ENCODE data around the gene SEC22A.

The SEC22A gene

DNA sequence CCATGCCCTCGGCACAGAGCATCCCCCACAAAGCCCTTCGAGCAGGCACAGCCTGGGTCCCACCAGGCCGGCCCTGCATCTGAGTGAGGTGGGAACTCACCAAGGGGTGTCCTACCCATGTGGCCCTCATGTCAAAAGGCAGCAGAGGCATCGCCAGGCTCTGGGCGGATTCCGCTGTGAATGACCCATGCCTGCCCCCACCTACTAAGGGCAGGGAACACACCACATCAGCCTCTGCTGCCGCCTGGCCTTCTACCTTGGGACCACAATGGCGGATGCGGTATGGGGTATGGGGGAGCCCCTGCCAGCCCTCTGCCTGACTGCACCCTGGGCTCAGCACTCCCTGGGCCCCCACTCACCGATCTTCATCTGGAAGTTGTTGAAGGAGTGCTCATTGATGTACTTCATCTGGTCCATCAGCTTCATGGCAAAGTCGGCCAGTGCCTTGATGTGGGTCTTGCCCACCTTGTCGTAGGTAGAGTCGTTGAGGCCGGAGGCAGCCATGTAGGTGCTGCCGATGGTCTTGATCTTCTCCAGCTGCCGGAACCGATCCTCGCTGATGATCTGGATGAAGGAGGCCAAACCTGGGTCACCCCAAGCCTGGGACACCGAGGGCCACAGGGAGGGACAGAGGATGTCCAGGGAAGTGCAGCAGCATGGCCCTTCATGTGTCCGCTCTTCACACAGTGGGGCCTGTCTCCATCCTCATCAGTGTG lies 87.8 kb downstream of the SEC22A start:
- DNase-seq (ENCODE audit: low spot score) = no peak

DNA sequence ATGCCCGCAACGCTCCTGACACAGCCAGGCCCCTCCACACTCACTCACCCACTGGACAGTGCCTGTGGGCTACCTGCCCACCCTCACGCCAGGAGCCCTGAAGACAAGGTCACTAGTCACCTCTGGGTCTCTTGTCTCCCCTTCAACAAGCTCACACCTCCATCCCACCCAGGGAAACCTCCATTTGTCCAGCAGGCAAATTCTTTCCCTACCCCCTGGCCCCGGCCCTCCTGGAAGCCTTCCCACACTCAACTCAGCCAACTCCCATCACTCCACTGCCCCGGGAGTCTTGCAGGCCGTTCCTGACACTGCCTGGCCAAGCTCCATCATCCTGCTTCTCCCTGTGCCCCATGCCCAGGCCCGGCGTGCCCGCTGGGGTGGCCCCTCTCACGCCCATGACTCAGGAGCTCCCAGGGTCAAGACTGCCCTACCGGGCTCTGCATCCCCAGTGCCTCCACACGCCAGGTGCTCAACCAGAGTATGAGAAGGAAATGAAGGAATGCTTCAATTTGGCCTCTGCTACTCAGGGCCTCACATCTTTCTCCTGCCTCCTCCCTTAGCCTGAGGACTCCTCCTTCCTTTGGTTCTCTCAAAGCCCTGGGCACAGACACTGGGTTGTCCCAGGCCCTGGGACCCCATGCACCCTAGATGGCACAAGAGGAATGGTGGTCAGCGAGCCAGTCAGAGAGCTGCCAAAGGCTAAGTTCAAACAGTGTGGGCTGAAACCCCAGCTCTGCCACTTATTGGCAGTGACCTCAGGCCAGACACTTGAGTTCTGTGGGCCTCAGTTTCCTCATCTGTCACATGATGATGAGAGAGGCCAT lies 88.6 kb downstream of the SEC22A start:
- no peak for DNase-seq (ENCODE audit: low spot score)

GRCh38 chr3:123290962-123291361 lies 89.2 kb downstream of the SEC22A start:
- no peak for DNase-seq (ENCODE audit: low spot score)

DNA sequence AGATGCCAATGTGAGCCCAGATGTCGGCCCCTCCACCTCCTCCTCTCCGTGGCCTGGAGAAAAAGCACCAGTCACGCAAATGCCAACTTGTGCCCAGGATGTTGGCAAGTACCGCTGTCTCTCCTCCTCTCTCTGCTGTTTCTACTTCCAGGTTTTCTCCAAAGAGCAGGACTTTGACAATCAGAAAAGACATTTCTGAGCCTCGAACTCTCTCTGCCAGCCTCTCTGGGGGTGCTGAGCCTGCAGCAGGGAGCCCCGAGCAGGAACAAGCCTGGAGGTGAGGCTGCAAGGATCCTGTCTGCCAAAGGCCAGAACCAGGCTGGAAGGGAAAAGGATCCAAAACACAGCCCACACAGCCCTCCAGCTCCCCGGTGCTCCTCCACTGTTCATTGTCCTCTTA lies 89.7 kb downstream of the SEC22A start:
- no peak for DNase-seq (ENCODE audit: low spot score)

DNA sequence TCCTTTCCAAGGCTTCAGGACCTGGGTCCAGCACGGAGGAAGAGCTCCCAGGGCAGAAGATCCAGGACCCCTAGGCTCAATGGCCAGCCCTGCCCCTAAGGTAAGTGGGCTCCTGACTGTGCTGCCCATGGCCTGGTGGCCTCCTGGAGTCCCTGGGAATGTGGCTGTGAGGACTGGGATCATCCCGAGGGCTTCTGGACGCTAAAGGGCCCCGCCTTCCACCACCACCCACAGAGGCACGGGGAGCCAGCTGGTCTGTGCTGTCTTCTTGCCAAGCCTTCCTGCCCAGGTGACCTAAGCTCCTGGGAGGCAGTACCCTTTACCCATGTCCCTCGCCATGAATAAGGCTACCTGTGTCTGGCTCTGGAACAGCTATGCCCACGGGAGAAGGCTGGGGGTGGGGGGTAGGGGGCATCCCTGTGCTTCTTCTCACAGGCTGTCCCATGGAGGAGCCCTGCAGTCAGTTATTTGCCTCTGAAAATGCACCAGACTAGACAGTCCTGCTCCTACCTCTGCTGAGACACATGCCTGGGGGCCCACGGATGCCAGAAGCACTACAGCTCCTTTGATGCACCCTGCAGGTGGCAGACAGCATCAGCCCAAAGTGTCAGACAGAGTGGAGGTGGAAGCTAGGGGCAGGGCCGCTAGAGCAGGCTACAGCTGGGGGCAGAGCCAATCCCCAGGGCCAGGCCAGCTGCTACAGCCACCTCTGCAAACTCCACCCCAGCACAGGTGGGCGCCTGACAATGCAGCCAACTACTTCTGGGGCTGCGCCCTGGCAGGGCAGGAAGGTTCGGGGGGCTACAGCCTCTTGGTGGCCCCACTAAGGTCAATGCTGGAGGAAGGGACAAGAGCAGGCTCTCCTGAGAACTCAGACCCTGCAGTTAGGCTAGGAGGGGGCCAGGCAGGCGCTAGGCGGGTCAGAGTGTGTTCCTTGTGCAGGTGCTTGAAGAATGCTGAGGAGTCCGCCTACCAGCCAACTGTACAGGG lies 90.9 kb downstream of the SEC22A start:
- no peak for DNase-seq (ENCODE audit: low spot score)

- no peak for DNase-seq (ENCODE audit: low spot score)
Observed at GRCh38 chr3:123294296-123294938, 92.7 kb downstream of the SEC22A start.

- no peak for DNase-seq (ENCODE audit: low spot score)
Observed at GRCh38 chr3:123295171-123295900, 93.6 kb downstream of the SEC22A start.

GRCh38 chr3:123295901-123296250 lies 94.1 kb downstream of the SEC22A start:
- no peak for DNase-seq (ENCODE audit: low spot score)

DNA sequence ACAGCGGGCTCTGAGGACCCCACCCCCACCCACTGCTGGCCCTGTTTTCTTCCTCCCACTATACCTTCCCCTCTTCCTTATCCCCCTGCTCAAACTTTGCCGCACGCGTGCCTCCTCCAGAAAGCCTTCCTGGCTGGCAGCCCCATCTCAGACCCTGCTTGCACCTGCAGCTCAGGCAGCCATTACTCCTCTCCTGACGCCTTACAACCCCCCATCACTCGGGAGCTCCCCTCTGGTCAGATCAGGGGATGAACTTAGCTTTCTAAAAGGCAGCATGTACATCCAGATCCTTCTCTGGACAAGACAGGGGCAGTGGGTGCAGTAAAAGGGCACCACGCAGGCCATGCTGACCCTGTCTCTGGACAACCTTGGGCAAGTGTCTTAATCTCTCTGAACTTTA lies 94.5 kb downstream of the SEC22A start:
- DNase-seq (ENCODE audit: low spot score) = no peak

DNA sequence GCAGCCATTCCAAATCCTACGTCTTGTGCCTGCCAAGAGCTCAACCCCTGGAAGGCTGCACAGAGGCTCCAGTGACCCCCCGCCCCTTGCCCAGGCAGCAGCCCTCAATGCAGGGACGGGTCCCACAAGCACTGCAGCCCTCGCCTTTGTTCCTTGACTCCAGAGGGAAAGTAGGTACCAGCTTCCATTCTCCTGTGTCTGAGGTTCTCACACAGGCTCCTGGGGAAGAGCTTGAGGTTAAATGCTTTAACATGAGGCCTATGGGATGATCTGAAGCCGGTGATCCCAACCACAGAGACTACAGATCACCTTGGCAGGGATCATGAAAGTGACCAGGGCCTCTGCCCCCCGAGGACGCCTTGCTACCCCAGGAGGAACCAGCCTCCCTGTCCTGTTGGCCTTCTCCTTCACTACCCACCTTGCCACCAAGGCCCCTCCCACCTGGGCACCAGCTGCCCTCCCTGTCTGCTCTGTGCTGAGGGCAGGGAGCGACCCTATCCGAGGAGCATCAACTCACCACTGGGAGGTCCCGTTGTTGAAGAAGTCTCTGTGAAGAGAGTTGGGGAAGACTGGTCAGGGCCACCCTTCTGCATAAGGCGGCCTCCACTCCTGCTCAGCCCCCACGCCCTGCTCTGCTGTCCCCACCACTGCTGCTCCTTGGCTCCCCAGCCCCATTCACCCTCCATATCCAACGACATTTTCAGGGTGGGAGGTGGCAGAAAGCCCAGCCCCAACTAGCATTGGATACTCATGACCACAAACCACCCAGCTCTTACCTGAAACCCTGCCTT lies 95.3 kb downstream of the SEC22A start:
- no peak for DNase-seq (ENCODE audit: low spot score)

DNA sequence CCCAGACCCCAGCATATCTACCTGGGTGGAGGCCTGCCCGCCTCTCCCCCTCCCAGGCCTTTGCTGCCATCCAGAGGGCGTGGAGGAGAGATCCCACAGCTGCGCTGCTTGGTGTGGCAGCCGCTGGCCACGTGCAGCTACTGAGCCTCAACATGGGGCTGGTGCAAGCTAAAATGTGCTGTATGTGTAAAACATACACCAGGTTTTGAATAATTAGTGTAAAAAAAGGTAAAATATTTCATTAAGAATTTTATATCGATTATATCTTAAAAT lies 95.8 kb downstream of the SEC22A start:
- DNase-seq (ENCODE audit: low spot score) = no peak

GRCh38 chr3:123298903-123299302 lies 97.2 kb downstream of the SEC22A start:
- no peak for DNase-seq (ENCODE audit: low spot score)

DNA sequence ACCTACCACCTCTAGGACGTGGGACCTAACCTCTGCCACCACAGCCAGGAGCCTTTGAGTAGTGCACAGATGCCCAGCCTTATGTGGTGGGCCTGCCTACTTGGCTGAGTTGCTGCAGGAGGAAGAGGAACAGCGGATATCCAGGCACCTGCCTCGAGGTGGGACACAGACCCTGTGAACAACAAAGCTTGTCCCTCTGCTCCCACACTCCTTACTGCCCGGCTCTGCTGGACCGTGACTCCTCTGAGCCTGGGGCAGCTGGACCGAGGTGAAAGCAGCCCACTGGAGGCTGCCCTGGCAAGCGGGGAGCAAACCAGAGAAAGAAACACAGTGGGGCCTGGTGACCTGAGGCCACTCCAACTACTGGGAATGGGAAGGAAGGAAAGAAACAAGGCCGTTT lies 97.8 kb downstream of the SEC22A start:
- no peak for DNase-seq (ENCODE audit: low spot score)

- no peak for DNase-seq (ENCODE audit: low spot score)
Observed at GRCh38 chr3:123300056-123300455, 98.3 kb downstream of the SEC22A start.

DNA sequence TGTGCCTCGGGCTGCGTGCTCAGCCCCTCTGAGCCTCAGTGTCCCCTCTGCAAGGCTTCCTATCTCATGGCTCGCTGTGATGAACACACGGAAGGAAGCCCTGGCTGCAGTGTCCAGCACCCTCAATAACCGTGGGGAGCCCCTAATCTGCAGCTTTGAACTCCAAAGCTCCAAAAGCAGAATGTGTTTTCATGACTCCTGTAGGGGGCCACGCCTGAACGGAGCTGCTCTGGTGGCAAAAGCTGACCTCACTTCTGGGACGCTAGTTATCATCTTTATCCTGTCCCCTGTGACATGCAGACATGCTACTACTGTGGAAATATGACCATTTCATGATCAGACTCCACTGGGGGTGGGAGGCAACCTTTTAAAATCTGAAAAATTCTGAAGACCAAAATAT lies 98.8 kb downstream of the SEC22A start:
- no peak for DNase-seq (ENCODE audit: low spot score)

DNA sequence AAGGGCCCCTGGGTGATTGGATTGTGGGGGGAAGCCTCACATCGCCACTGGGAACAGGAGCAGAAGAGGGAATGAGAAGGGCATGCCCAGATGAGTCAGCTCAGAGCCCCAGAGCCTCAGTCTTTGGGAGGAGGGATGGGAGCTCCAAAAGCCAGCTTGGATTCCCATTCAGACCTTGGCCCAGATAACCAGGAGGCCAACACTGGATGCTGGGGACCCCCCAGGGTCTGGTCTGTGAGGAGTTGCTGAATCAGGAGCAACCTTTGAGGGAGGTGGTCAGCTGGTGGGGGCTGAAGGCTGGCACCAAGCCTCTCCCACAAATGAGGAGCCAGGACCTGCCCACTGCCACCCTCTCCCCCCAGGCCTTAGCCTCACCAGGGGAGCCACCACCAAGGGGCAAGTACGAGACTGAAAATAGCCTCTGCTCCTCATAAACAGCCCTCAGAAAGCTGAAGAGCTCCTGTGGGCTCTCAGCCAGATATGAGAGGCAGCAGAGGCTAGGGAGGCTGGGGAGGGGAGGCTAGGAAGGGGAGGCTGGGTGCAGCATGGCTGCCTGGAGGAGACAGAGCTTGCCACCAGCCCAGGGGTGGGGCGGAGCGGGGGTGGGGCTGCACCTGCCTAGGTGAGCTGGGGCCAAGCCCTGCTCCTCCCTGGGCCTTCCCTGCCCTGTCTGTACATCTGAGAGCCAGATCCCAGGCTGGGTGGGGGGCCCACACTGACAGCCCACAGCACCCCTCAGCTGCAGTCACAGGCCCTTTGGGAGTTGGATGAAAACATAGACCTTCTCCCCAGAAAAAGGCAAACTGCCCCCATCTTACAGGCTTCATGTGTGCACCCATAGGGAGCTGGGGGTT lies 99.8 kb downstream of the SEC22A start:
- DNase-seq (ENCODE audit: low spot score) = no peak

GRCh38 chr3:123302961-123303360 lies 101.2 kb downstream of the SEC22A start:
- no peak for DNase-seq (ENCODE audit: low spot score)

- no peak for DNase-seq (ENCODE audit: low spot score)
Observed at GRCh38 chr3:123303976-123304560, 102.3 kb downstream of the SEC22A start.

- DNase-seq (ENCODE audit: low spot score) = no peak
Observed at GRCh38 chr3:123305192-123305591, 103.4 kb downstream of the SEC22A start.

Measured in SW480 (cell line).